ENCODE measurements around the gene CHST3.

- TF ChIP-seq NR2C1 (IDR thresholded peaks at IDR 0.05) (no peak), NR2C1 (tag; IDR thresholded peaks at IDR 0.05) (no peak), CTCF (IDR thresholded peaks at IDR 0.05 in 2 of 3, conservative IDR thresholded peaks at IDR 0.05 in 1 of 3; ENCODE audit: insufficient read depth in 2 of 3, low read depth in 1 of 3, low read length in 3 of 3) (no peak)
These were observed 2.4 kb upstream of the CHST3 start for GRCh38 chr10:71961831-71962230.

Data from K562 (cell line).